Cardiac septum (tissue), 1 donor: ENCODE data around the gene WDR31. TPM values are rescaled to one million over a fixed set of nuclear protein-coding genes. Genes with fewer than 3 reads are reported as not detected.
"Not testable (repeated sequence)": the region's sequence is repeated elsewhere in the genome, so short reads cannot be mapped to it uniquely, and the experiment has no call there.

Experiments used
- DNase-seq: peaks from one replicate; pipeline ENCODE4 v3.0.0-alpha.2; 2020; ENCODE audit warnings: low spot score
- intact Hi-C: fragments of 100-400 bp; cut with DNase I; formaldehyde crosslinking; loops from one replicate; pipeline ENCODE4 v1.14.0; 2022
- total RNA-seq: library from RNA; stranded (reverse); fragmentation: NEBNext Ultra II Directional; extraction: Animal tissue kit (Norgen Biotek cat#: 25700); gene quantifications from one replicate; pipeline ENCODE4 v1.2.1, GENCODE V29; 2021
- donor health status: DM: no; HTN: no; CAD: no.

The WDR31 gene
- total RNA-seq, 1 donor from 2014 or later: 10.9 TPM

DNA sequence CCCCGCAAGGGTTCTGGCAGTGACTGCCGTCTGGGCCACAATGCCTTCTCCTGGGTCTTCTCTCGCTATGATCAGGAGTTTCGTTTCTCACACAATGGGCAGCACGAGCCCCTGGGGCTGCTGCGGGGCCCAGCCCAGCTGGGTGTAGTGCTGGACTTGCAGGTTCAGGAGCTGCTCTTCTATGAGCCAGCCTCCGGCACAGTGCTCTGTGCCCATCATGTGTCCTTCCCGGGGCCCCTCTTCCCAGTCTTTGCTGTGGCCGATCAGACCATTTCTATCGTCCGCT is 29.7 kb upstream of the WDR31 start:
- no peak for DNase-seq
- intact Hi-C loops: no loop called here

DNA sequence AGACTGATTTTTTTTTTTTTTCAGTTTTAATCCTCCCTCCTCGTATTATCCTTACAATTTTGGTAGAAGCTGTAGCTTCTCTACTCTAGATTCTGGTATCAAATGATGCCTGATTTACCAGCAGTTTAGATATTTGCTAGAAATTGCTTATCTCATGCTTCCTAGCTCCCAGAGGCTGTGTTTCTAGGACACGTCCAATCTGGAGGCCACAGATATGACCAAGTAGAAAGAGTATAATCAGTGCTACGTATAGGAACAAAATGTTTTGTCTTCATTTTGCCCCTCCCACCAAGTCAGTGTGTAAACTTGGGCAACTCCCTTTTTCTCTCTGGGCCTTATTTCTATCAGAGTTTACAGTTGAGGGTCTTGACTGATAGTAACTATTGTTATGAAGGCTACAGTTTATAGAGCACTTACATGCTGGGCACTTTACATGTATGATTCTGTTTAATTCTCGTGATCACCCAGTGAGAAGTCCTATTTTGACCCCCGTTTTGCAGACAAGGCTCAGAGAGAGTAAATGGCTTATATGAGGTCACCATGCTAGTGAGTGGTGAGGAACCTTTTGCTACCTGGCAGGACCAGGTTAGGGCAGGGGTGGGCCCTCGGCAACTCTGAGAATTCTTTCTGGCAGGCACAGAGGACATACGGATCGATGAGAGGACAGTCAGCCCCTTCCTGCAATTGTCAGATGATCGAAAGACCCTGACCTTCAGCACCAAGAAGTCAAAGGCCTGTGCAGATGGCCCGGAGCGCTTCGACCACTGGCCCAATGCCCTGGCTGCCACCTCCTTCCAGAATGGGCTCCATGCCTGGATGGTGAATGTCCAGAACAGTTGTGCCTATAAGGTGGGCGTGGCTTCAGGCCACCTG is 29.1 kb upstream of the WDR31 start:
- intact Hi-C loops: no loop called here
- DNase-seq: no peak

DNA sequence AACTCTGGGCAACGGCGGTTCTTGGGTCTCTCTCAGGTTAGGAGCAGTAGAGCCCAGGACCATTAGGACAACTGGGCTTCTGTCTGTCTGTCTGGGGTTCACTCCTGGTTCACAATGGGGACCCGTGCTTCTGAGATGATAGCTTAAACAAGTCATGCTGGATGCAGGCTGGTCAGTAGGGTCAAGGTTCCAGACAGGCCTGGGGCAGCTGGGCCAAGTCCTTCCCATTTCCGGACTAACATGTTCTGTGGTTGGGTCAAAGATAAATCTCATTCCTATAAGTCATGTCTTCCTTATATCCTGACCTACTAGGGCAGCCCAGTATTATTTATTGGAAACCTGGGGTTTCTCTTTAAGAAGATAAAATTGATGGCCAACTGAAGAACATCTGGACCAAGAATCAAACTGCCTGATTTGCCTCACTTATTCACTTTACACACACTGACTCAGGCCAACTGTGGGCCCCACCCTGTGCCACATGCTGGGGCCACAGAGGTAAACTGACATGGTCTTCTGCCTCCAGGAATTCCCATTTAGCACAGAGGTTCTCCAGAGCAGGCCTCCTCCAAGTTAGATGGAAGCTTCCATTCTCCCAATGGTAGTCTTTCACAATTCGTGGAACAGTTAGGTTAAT is 28.4 kb upstream of the WDR31 start:
- intact Hi-C loops: no loop called here
- no peak for DNase-seq

DNA sequence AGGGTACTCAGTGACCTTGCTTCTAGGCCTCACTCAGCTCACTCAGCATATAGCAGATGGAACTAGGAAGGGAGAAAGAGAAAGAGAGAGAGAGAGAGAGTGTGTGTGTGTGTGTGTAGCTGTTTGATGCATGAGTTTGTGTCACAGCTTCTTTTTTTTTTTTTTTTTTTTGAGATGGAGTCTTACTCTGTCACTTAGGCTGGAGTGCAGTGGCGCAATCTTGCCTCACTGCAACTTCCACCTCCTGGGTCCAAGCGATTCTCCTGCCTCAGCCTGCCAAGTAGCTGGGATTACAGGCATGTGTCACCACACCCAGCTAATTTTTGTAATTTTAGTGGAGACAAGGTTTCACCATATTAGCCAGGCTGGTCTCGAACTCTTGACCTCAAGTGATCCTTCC is 25.6 kb upstream of the WDR31 start:
- DNase-seq, intact Hi-C loops: not testable (repeated sequence)

DNA sequence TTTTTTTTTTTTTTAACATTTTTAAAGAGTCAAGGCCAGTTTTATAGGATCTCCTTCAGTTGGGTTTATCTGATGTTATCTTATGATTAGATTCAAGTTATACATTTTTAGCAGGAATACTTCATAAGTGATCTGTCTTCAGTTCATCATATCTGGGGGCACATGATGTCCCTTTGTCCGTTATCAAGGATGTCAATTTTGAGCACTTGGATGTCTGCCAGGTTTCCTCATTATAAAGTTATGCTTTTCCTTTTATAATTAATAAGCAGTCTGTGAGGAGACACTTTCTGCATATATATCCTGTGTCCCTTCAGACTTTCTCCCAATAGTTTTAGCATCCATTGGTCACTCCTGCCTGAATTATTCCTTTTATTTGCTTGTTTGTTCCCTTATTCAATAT is 24.9 kb upstream of the WDR31 start:
- DNase-seq: no peak
- intact Hi-C loops: no loop called here

DNA sequence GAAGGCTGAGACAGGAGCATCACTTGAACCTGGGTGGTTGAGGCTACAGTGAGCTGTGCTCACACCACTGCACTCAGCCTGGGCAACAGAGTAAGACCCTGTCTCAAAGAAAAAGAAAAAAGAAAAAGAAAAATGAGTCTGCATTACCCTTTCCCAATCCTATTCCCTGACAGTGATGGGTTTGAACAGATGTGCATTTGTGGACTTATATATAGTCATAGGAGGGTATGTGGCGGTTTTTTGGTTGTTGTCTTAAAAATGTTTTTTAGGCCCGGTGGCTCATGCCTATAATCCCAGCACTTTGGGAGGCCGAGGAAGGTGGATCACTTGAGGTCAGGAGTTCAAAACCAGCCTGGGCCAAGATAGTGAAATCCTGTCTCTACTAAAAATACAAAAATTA is 23.3 kb upstream of the WDR31 start:
- intact Hi-C loops: no loop called here

DNA sequence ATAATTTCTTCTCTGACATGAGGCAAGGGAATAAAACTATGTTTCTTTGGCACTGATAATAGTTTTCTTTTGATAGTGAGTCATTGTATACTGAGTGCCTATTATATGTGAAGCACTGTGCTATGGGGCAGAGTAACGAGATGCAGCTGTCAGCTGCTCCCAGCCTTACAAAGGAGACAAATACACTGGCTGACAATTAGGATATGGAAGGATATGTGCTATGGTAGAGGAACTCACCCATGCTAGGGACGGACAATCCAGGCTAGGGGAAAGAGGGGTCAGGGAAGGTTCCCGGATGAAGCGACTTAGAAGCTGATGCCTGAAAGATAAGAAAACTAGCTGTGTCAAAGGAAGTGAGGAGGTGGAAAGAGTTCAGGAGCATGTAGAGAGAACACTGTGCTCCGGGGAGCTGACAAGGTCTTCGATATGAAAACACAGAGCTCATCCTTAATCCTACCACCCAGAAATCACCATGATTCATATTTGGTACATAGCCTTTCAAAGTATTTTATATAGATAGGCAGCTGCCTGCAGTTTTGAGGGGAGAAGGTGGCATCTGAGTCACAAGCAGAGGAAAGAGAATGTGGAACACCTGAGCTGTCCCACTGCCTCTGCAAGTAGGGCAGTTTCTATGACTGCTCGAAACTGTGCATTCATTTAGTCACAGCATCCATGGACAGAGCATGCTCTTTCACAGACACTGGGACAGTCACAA is 21.4 kb upstream of the WDR31 start:
- intact Hi-C loops: no loop called here
- peak; percentile 14 for DNase-seq

More for the DNA sequence above, 23.3 kb upstream of the WDR31 start:
- DNase-seq: no peak

DNA sequence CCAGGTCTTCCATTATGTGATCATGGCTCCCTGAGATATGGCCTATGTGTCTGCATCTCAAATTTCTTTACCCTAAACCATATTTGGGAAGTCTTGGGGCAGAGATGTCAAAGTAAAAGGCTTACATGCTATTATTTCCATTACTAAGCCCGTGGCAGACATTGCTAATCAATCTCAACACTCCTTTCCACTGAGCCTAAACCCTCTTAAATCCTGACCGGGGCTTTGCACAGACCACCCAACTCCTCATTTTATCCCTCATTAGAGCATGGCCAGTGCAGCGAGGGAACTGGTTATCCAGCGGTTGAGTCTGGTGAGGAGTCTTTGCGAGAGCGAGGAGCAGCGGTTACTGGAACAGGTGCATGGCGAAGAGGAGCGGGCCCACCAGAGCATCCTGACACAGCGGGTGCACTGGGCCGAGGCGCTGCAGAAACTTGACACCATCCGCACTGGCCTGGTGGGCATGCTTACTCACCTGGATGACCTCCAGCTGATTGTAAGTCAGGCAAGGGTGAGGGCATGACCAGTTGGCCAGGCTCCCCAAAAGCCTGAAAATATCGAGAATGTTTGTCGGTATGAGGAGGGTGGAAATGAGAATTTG is 20.3 kb upstream of the WDR31 start:
- intact Hi-C loops: no loop called here
- DNase-seq: peak; percentile 56

DNA sequence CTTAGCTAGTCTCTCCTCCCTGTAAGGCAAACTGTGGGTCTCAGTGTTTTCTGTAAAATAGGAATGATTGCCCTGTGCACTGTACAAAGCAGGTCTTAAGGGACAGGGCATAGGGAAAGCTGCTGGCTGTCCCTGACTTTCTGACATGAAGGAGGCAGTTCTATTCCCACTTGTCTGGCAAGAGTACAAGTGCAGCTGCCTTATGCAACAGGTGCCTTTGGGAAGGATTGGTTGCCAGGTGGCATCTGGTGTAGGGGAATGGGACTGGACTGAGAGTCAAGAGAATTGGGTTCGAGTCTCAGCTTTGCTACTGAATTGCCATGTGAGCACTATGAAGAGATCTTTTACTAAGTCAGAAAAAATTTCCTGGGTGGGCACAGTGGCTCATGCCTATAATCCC is 19.3 kb upstream of the WDR31 start:
- intact Hi-C loops: no loop called here
- no peak for DNase-seq

DNA sequence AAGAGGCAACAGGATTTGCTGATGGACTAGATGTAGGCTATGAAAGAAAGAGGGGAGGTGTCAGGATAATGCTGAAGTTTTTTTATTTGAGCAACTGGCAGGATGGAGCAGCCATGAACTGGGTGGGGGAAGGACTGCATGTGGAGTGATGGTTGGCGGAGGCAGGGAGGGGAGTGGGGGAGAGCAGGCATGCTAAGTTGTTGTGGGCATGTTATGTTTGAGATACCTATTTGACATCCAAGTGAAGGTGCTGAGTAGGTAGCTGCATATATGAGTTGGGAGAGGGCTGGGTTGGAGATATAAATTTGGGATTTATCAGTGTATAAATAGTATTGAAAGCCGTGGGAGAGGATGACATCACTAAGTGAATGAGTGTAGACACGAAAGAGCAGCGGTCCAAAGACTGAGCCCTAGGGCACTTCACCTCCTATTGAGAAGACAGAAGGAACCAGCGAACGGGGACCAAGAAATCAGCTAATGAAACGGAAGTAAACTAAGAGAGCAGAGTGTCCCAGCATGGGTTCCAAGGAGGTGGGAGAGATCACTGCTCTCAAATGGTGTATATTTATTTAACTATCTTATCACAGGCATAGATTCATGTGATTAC is 16.7 kb upstream of the WDR31 start:
- intact Hi-C loops: no loop called here
- DNase-seq: no peak

DNA sequence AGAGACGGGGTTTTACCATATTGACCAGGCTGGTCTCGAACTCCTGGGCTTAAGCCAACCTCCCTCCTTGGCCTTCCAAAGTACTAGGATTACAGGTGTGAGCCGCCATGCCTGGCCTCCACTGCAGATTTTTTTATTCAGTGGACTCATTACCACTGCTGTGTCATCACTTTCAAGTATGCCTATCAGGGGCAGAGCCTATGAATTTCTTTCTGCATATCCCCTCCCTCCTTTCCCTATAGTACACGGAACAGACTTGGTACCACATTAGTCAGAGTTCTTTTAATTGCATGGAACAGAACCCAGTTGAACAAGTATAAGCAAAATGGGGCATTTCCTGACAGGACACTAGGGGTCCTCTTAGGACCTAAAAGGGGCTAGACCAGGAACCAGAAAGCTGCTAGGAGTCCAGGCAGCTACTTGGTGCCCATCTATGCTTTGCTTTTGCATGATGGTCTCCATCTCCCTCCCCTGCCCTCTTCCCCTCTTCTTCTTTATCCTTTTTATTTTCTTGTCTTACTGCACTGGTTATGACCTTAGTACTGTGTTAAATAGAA is 15.0 kb upstream of the WDR31 start:
- intact Hi-C loops: no loop called here
- DNase-seq: no peak

DNA sequence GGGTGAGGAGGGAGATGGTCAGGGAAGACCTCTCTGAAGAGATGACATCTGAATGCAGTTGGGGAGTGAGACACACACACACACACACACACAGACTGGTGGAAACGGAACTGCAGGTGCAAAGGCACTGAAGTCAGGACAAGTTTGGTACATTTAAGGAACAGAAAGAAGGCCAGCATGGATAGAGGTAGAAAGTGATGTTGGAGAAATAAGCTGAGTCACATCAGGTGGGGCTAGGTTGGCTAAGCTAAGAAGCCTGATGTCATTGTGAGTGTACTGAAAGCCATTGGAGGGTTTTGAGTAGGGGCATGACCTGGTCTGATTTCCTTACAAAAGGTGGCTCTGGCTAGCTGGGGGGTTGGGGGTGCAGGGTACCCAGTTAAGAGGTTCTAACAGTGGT is 12.3 kb upstream of the WDR31 start:
- no peak for DNase-seq
- intact Hi-C loops: no loop called here

DNA sequence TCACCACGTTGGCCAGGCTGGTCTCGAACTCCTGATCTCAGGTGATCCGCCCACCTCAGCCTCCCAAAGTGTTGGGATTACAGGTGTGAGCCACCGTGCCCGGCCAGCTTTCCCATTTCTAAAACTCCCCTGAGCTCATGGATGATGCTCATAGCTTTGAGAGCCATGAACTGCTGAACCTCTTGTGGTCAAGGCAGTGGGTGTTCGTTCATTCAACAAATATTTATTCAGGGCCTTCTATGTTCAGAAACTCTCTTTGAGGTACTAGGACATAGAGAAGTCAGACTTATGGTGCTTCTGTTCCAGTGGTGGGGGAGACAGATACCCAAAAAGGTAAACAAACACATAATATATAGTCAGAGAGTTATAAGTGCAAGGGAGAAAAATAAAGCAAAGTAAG is 11.9 kb upstream of the WDR31 start:
- DNase-seq: no peak
- intact Hi-C loops: no loop called here

DNA sequence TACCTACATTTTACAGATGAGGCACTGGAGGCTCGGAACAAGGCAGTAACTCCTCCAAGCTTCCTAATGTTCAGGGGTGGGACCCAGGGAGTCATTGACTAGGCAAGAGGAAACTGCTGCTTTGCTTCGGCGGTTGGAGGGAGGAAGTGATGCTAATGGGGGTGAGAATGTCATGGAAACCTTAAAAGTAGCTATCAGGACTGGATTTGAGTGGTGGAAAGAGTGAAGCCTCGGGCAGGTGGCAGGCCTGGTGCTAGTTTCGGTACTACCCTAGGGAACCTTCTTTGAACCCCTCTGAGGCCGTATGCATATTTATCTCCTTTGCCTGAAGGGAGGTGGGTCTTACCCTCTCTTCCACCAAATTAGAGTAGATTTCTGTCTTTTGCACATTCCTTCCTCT is 10.9 kb upstream of the WDR31 start:
- intact Hi-C loops: no loop called here
- DNase-seq: no peak

DNA sequence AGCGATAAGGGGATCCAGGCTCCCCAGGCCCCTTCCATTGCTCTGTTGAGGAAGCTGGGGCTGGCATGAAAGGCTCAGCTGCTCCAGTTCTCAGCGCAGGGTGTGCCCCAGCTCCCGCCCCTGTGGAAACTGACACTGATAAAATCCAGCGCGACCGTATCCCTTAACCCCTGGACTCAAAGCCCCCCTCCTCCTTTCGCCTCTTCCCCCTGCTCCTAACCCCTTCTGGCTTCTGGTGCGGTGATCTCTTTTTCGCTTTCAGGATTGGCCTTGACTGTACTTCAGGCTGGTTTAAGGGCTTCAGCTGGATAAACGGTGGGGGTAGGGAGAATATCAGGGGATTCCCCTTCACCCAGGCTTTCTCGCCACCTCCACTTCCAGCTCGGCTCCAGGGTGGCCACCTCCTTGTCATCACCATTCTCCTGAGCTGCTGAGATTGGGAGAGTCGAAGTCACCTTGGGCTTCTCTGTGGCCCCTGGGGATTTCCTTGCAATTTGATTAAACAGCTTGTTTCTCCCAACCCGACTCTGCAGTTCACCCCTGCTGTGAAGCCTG is 10.1 kb upstream of the WDR31 start:
- intact Hi-C loops: no loop called here
- DNase-seq: no peak

DNA sequence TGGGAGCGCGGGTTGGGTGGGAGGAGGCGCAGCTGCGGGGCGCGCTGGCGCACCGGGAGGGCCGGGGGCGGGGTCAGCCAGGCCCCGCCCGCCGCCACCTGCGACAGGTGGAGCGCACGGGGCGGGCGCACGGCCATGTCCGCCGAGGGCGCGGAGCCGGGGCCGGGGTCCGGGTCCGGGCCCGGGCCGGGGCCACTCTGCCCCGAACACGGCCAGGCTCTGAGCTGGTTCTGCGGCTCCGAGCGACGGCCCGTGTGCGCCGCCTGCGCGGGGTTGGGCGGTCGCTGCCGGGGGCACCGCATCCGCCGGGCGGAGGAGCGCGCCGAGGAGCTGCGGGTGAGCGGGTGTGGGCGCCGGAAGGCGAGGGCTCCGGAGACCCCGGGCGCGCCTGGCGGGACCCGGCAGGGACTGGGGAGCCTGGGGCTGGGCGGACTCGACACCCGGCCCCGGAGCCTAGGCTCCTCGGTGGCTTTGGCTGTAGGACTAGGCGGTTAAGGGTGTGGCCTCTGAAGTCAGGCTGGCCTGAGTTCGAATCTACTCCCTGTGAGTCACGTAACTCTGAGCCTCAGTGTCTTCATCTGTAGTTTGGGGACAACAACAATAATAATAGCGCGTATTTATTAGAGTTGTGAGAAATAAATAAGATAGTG is 9.5 kb upstream of the WDR31 start, which contains the start of gene BSPRY:
TSS of gene BSPRY (plus strand) at position 97 of the 650 bp plus-strand sequence. CDS start at position 136, 39 bp downstream.
- intact Hi-C loops: no loop called here
- DNase-seq: no peak

DNA sequence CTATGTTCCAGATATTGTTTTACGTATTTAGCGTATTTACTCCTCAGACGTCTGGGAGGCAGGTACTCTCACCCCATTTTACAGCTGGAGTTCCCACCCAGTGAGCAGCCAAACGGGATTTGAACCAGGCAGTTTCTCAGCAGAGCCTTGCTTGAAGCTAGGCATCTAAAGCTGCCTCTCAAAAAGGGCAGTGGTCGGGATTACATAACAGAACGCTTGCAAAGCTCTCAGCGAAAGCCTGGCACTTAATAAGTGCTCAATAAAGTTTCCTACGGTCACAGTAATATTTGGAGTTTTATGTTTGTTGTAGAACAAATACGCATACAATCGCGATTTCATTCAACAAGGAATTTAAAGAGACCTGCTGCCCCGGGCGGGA is 9.0 kb upstream of the WDR31 start:
- intact Hi-C loops: no loop called here
- DNase-seq: no peak

DNA sequence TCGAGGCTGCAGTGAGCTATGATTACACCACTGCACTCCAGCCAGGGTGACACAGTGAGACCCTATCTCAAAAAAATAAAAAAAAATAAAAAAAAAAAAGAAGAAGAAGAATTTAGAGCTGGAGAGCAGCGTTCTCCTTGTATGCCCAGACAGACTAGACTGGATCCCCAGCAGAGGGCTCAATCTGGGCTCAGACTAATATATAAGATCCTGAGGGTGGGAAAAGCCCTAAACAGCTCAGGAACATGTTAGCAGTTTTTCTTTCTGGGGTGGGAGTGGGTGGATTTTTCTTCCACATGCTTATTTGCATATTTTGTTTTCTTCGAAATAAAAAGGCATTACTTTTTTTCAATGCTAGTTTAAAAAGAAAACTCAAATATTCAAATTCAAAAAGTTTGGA is 8.4 kb upstream of the WDR31 start:
- intact Hi-C loops: no loop called here
- no peak for DNase-seq

DNA sequence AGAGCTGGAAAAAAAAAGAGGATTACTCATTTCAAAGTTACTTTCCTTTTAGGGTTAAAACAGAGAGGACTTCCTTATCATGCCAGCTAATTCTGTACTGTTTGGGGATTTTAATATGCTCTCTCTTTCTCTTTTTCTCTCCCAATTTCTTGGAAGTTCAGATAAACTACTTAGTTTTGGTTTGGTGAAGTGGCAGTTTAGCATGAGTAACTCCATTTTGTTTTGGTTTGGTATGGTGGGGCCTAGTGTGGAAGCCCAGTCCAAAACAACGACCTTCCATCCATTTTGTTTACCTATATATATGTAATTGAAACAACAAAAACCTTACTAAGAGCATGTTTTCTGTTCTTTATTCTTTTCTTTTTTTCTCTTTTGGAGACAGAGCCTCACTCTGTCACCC is 5.6 kb upstream of the WDR31 start:
- DNase-seq: no peak
- intact Hi-C loops: no loop called here
